ENCODE data around the gene RIC8B.

DNA sequence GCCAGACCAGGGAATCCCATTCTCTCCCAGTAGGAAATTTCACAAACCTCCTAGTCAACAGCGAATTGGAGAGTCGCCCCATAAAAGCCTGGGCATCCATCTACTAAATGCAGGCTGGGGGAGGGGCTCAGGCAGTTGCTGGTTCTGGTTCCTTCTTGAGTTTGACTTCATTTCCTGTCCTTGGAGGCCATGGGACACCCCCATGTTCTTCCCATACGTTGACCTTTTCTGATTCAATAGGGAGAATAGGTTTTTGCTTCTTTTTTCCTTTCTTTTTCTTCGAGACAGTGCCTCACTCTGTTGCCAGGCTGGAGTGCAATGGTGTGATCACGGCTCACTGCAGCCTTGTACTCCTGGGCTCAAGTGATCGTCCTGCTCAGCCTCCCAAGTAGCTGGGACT lies 137.1 kb downstream of the RIC8B start:
- TF ChIP-seq, protein P1, sequence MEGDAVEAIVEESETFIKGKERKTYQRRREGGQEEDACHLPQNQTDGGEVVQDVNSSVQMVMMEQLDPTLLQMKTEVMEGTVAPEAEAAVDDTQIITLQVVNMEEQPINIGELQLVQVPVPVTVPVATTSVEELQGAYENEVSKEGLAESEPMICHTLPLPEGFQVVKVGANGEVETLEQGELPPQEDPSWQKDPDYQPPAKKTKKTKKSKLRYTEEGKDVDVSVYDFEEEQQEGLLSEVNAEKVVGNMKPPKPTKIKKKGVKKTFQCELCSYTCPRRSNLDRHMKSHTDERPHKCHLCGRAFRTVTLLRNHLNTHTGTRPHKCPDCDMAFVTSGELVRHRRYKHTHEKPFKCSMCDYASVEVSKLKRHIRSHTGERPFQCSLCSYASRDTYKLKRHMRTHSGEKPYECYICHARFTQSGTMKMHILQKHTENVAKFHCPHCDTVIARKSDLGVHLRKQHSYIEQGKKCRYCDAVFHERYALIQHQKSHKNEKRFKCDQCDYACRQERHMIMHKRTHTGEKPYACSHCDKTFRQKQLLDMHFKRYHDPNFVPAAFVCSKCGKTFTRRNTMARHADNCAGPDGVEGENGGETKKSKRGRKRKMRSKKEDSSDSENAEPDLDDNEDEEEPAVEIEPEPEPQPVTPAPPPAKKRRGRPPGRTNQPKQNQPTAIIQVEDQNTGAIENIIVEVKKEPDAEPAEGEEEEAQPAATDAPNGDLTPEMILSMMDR (conservative IDR thresholded peaks at IDR 0.05; ENCODE audit: low read length), result no peak
- TF ChIP-seq EZH2phosphoT487 (IDR thresholded peaks at IDR 0.05; ENCODE audit: borderline replicate concordance), result no peak
